Stimulated activated naive CD8-positive, alpha-beta T cell treated with anti-CD3 and anti-CD28 coated beads, Interleukin-15, amount 100 ng/mL, for 72 hours (primary cell): Measurements from ENCODE around the gene ZNF616.

ENCODE experiments used
- ATAC-seq: fragments of 150-1000 bp; cut with Tn5 transposase; 2 replicates; pipeline ENCODE4 v1.10.0; 2021; ENCODE audit warnings: mild to moderate bottlenecking, moderate library complexity
- DNase-seq, 2 donors: peaks; one replicate each; pipeline ENCODE4 v3.0.0; 2021 to 2022
- H3K27ac Mint-ChIP-seq, 2 donors: one replicate each; pipeline ENCODE4 v1.8.0; 2022; ENCODE audit warnings: mild to moderate bottlenecking in 2 of 2, mixed read lengths in 2 of 2, moderate library complexity in 2 of 2
- H3K27me3 Mint-ChIP-seq: one replicate; pipeline ENCODE4 v1.8.0; 2022; ENCODE audit warnings: mixed read lengths
- H3K4me1 Mint-ChIP-seq: one replicate; pipeline ENCODE4 v1.8.0; 2022; ENCODE audit warnings: mild to moderate bottlenecking, mixed read lengths
- H3K4me3 Mint-ChIP-seq, 2 donors: one replicate each; pipeline ENCODE4 v1.8.0; 2022; ENCODE audit warnings: mild to moderate bottlenecking in 2 of 2, mixed read lengths in 2 of 2, moderate library complexity in 1 of 2
- H3K9me3 Mint-ChIP-seq, 2 donors: one replicate each; pipeline ENCODE4 v1.8.0; 2022; ENCODE audit warnings: mixed read lengths in 2 of 2

The ZNF616 gene

DNA sequence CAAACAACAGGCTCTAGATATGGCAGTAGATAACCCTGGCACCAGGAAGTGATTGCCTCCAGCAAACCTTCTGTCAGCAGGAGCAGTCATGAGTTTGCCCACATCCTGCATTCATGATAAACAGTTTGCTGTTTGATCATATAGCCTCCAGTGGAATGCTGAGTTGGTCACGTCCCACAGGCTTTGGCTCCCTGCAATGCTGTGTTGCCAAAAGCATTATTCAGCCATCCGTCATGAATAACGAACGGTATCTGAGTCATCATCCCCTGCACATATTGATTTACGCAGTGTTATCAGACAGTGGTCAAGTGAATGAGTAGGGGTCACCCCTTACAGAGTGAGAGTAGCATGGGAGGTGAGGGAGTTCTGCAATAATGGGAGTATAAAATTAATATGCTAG, 69.2 kb downstream of the ZNF616 start:
- Mint-ChIP-seq H3K27me3 (no peaks in the 10 kb centered on the region), H3K9me3 (peaks cover 60 to 68% of the 10 kb centered on the region in 2 donors), H3K4me1 (no peaks in the 10 kb centered on the region), H3K27ac (no peak overlapping the region), H3K4me3 (no peak overlapping the region)
- ATAC-seq (no peak), DNase-seq (no peak)

DNA sequence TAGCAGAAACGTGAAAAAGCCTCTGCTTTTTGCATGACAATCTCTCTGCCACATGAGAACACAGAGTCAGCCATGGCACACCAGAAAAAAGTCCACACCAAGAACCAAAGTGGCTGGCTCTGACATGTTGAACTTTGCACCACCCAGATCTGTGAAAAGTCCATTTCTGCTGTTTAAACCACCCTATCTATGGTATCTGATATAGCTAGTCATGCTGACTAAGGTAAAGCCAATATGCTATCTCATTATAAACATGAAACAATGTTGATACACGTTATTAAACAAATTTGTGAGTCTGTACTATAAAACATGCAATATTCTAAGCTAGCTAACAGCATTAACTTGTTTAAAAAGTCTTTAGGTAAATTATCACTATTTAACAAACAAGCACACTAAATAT, 70.1 kb downstream of the ZNF616 start:
- no peaks in the 10 kb centered on the region for H3K27me3 Mint-ChIP-seq
- no peak for ATAC-seq
- no peak overlapping the region for H3K27ac Mint-ChIP-seq
- no peaks in the 10 kb centered on the region for H3K4me1 Mint-ChIP-seq
- H3K9me3 Mint-ChIP-seq: peaks cover 60 to 67% of the 10 kb centered on the region in 2 donors
- DNase-seq: no peak
- H3K4me3 Mint-ChIP-seq: no peak overlapping the region

DNA sequence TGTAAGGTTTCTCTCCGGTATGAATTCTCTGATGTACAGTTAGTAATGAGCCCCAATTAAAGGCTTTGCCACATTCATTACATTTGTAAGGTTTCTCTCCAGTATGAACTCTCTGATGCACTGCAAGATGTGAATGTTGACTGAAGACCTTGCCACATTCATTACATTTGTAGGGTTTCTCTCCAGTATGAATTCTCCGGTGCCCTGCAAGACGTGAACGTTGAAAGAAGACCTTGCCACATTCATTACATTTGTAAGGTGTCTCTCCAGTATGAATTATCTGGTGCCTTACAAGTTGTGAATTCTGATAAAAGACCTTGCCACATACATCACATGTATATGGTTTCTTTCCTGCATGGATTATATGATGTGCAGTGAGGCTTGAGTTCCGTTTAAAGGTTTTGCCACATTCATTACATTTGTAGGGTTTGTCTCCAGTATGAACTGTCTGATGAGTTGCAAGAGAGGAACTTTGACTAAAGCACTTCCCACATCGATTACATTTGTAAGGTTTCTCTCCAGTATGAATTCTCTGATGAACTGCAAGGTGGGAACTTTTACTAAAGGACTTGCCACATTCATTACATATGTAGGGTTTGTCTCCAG, 73.4 kb downstream of the ZNF616 start:
- Mint-ChIP-seq H3K27me3 (no peaks in the 10 kb centered on the region), H3K4me1 (no peaks in the 10 kb centered on the region), H3K4me3 (no peak overlapping the region), H3K9me3 (peaks cover 58 to 64% of the 10 kb centered on the region in 2 donors), H3K27ac (no peak overlapping the region)
- DNase-seq (no peak), ATAC-seq (no peak)

DNA sequence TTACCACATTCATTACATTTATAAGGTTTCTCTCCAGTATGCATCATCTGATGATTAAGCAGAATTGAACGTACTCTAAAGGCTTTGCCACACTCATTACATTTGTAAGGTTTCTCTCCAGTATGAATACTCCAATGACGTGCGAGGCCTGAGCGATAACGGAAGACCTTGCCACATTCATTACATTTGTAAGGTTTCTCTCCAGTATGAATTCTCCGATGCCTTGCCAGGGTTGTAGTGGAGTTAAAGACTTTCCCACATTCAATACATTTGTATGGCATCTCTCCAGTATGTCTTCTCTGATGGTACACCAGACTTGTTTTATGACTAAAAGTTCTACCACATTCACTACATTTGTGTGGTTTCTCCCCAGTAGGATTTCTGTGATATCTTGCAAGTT, 74.3 kb downstream of the ZNF616 start:
- Mint-ChIP-seq H3K4me3 (no peak overlapping the region), H3K9me3 (peaks cover 58 to 64% of the 10 kb centered on the region in 2 donors), H3K27ac (no peak overlapping the region), H3K4me1 (no peaks in the 10 kb centered on the region), H3K27me3 (no peaks in the 10 kb centered on the region)
- DNase-seq: no peak
- no peak for ATAC-seq
